NCI-H2081 (cell line): Measurements from ENCODE around the gene KCNN4.
A peak's percentile ranks its signal among the peaks of the same experiment; 100 is the strongest.
"Not testable (repeated sequence)": the region's sequence is repeated elsewhere in the genome, so short reads cannot be mapped to it uniquely, and the experiment has no call there.

Experiments
- DNase-seq, 2 experiments: peaks; one replicate each; lab custom pipeline; 2025; lab: John Stamatoyannopoulos, UW

The KCNN4 gene

GRCh38 chr19:43774103-43774939 lies 6.5 kb downstream of the KCNN4 start:
- DNase-seq: no peak

DNA sequence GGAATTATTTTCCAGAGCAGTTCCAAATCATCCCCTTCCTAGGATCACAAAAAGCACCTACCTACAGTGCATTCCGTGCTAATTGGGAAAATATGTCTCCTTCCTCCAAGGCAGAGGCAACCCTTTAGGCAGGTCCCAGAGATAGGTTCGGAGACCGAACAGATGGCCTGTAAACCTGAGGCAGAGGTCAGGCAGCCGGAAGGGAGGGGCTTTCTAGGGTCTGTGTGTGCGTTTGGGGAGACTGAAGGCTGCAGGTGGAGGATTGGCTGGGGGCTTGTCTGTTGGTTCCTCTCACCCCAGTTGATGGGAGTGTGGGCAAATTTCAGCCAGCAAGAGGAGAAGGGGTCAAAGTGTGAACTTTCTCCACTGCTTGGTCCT lies 7.1 kb downstream of the KCNN4 start:
- DNase-seq: no peak

- DNase-seq: no peak
Measured at GRCh38 chr19:43769256-43769655, 11.5 kb downstream of the KCNN4 start.

- DNase-seq: no peak
Measured at GRCh38 chr19:43768273-43769050, 12.3 kb downstream of the KCNN4 start.

DNA sequence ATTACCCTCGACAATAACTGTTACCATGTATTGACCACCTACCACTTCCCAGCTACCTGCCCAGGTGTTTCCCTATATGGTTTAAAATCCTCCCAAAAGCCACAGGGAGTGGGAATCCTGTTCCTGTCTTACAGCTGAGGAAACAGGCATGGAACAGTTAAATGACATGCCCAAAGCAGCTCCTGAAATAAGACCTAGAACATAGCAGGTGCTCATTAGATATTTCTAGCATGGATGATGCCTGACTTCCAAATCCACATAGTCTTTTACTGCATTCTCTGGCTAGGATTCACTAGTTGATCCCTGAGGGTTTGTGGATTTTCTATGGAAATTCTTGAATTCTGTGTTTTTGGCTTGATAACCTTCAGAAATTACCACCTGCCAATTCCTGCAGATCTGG lies 13.0 kb downstream of the KCNN4 start:
- DNase-seq: no peak

GRCh38 chr19:43767316-43767715 lies 13.5 kb downstream of the KCNN4 start:
- DNase-seq: no peak

DNA sequence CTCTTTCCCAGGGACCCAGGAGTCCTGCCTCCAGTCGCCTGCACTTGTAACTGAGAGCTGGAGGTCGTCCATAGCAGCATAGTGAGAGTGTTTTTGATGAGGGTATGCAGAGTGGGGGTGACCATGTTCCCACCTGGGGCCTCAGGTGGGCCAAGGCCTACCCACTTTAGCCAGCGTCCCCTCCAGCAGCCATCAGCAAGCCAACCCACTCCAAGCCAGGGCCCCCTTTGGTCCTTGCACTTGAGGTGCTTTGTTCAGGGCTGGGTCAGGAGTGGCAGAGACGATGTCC lies 14.1 kb downstream of the KCNN4 start:
- no peak for DNase-seq

DNA sequence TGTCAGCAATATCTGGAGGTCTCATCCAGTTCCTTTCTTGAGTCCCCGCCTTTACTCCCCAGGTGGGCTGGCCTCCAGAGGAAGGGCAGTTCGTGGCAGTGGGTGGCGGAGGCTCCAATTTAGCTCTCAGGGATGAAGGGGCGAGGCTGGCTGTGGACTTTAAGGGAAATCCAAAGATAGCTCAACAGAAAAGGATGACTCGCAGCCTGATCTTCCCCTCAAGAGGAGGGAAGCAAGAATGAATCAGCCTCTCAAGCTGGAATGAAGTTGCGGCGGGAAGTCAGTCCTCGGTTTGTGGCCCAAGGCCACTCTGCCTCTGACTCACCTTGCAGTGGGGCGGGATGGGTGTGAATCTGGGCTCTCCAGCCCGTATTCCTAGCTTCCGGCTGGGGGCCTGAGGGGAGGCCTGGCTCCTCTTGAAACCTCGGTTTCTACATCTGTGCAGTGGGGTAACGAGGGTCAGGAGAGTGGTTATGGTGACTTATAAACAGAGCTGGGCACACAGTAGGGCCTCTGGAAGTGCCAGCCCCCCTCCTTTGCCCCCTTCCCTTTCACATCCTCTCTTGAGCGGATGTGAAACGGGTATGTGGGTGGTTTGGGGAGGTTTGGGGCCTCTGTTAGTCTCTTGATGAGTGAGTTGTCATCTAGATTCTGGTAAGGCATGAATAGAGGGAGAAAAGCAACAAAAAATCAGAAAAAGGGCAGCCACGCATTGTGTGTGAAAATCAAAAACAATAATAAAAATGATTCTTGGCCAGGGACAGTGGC lies 15.5 kb downstream of the KCNN4 start:
- no peak for DNase-seq

DNA sequence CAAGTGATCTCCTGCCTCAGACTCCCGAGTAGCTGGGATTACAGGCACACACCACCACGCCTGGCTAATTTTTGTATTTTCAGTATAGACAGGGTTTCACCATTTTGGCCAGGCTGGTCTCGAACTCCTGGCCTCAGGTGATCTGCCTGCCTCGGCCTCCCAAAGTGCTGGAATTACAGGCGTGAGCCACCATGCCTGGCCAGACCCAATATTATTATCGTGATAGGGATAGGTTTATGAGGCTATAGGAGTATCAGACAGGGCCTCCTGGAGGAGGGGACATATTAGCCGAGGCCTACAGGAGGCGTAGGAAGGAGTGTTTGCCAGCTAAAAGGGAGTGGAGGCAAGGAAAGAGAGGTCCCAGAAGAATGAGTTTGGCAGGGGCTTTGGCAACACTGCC lies 16.1 kb downstream of the KCNN4 start:
- DNase-seq: not testable (repeated sequence)

GRCh38 chr19:43763473-43763939 lies 17.3 kb downstream of the KCNN4 start:
- no peak for DNase-seq

- no peak for DNase-seq
Measured at GRCh38 chr19:43762814-43763213, 18.0 kb downstream of the KCNN4 start.

DNA sequence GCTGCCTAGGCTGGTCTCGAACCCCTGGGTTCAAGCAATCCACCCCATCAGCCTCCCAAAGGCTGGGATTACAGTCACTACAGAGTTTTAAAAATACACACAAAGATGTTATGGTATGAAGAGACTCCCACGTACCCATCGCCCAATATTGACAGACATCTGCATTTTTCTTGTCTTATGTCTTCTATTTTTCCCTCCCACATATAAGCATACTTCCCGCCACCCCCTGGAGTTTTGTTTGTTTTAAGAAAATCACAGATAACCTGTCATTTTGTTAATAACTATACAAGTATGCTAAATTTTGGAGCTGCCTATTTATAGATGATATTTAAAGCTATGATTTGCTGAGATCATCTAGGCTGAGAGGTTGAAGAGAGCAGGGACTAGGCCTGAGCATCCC lies 19.8 kb downstream of the KCNN4 start:
- no peak for DNase-seq

- DNase-seq: no peak
Measured at GRCh38 chr19:43759515-43759914, 21.3 kb downstream of the KCNN4 start.

GRCh38 chr19:43755256-43755801 lies 25.4 kb downstream of the KCNN4 start:
- peak; percentile 81 for DNase-seq

GRCh38 chr19:43754503-43755255 lies 26.1 kb downstream of the KCNN4 start, which contains the start of gene SMG9:
Gene SMG9 (minus strand): TSS chr19:43754962. CDS start chr19:43750741, 4,221 bp downstream.
- DNase-seq: peak; percentile 95 to 98

- no peak for DNase-seq
Measured at GRCh38 chr19:43754253-43754502, 26.6 kb downstream of the KCNN4 start.

- DNase-seq: no peak
Measured at GRCh38 chr19:43752287-43752875, 28.4 kb downstream of the KCNN4 start.

GRCh38 chr19:43751466-43752220 lies 29.1 kb downstream of the KCNN4 start:
- no peak for DNase-seq

DNA sequence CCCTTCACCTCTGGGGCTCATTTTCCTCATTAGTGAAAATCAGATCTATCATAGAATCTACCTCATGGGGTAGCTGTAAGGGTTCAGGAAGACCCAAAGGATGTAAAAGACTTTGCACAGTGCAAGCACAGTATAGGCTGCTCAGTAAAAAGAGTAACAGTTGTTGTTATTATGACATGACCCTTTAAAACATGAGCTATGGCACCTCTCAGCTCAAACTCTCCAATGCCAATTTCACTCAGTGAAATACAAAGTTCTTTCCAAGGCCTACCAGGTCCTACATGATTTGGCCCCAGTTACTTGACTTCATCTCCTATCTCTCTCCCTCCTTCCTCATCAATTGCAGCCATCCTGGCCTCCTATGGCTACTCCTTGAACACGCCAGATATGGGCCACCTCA lies 30.9 kb downstream of the KCNN4 start:
- DNase-seq: no peak

DNA sequence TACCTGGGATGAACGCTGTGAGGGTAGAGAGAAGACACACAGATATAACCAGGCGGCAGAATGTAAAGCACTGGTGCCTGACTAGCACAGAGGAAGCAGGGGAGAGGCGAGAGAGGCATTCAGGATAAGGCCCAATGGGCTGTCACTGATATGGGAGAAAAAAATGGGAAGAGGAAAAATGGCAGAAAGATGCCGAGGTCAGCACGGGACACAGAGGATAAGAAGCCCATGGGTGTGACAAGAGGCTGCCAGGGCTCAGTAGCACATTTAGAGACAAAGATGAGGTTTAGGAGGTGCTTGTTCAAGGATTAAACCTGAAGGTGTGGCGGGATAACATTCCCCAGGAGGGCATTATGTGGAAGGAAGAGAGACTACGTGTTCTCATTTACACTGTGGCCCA lies 31.6 kb downstream of the KCNN4 start:
- no peak for DNase-seq

- no peak for DNase-seq
Measured at GRCh38 chr19:43748685-43749084, 32.1 kb downstream of the KCNN4 start.
